Mesenchymal stem cell (in vitro differentiated cells and primary cell): ENCODE results near the gene MYADM.

Experiments used
- DNase-seq: peaks from one replicate; pipeline ENCODE4 v3.0.0-alpha.2; 2013
- H2AFZ ChIP-seq: one replicate; pipeline ENCODE4 v1.6.1; 2013; ENCODE audit warnings: low read depth, mild to moderate bottlenecking, control low read depth, inconsistent platforms, low read length, moderate library complexity
- H2AK5ac ChIP-seq: 2 replicates; pipeline ENCODE4 v1.6.1; 2013; ENCODE audit warnings: low read length, moderate library complexity, mild to moderate bottlenecking, inconsistent platforms; ENCODE audit not compliant: severe bottlenecking
- H2BK120ac ChIP-seq: one replicate; pipeline ENCODE4 v1.6.1; 2013; ENCODE audit warnings: low read depth, mild to moderate bottlenecking, inconsistent platforms, low read length, moderate library complexity
- H2BK12ac ChIP-seq, 2 experiments: one replicate each; pipeline ENCODE4 v1.6.1; 2013; ENCODE audit warnings: inconsistent platforms in 2 of 2, low read length in 2 of 2, mild to moderate bottlenecking in 2 of 2, moderate library complexity in 2 of 2, control low read depth in 1 of 2
- H2BK15ac ChIP-seq: one replicate; pipeline ENCODE4 v1.6.1; 2013; ENCODE audit warnings: mild to moderate bottlenecking, low read depth, inconsistent platforms; ENCODE audit not compliant: poor library complexity, severe bottlenecking
- H2BK5ac ChIP-seq: 2 replicates; pipeline ENCODE4 v1.6.1; 2013; ENCODE audit warnings: low read depth, mild to moderate bottlenecking, low read length, control low read depth, inconsistent platforms; ENCODE audit not compliant: poor library complexity, severe bottlenecking
- H3K14ac ChIP-seq, 2 experiments: one replicate each; pipeline ENCODE4 v1.6.1; 2013; ENCODE audit warnings: inconsistent platforms in 2 of 2, low read length in 2 of 2, control low read depth in 1 of 2, mild to moderate bottlenecking in 1 of 2, moderate library complexity in 1 of 2
- H3K18ac ChIP-seq, 2 experiments: one replicate each; pipeline ENCODE4 v1.6.1; 2013; ENCODE audit warnings: inconsistent platforms in 2 of 2, low read length in 2 of 2, control low read depth in 1 of 2, low read depth in 1 of 2, mild to moderate bottlenecking in 1 of 2
- H3K23ac ChIP-seq, 2 experiments: one replicate each; pipeline ENCODE4 v1.6.1; 2013; ENCODE audit warnings: inconsistent platforms in 2 of 2, low read length in 2 of 2, mild to moderate bottlenecking in 2 of 2, moderate library complexity in 2 of 2, control low read depth in 1 of 2
- H3K27ac ChIP-seq: 2 replicates; pipeline ENCODE4 v1.5.1; 2013; ENCODE audit warnings: mild to moderate bottlenecking, moderate library complexity, low read length, control low read depth, inconsistent platforms; ENCODE audit not compliant: poor library complexity, severe bottlenecking
- H3K27me3 ChIP-seq, 2 experiments: 2 replicates each; pipeline versions ENCODE4 v1.6.1 to v1.7.0; 2013; ENCODE audit warnings: low read length in 2 of 2, mild to moderate bottlenecking in 2 of 2, moderate library complexity in 2 of 2, control low read depth in 1 of 2, inconsistent platforms in 1 of 2; ENCODE audit not compliant: control insufficient read depth in 1 of 2, insufficient read depth in 1 of 2
- H3K36me3 ChIP-seq, 2 experiments: 2 replicates each; pipeline versions ENCODE4 v1.6.1 to v1.7.0; 2013; ENCODE audit warnings: low read length in 2 of 2, control low read depth in 1 of 2, inconsistent platforms in 1 of 2, low read depth in 1 of 2, mild to moderate bottlenecking in 1 of 2; ENCODE audit not compliant: insufficient read depth in 2 of 2, control insufficient read depth in 1 of 2
- H3K4ac ChIP-seq, 2 experiments: one replicate each; pipeline ENCODE4 v1.6.1; 2013; ENCODE audit warnings: inconsistent platforms in 2 of 2, low read length in 2 of 2, mild to moderate bottlenecking in 2 of 2, moderate library complexity in 2 of 2, control low read depth in 1 of 2, low read depth in 1 of 2
- H3K4me1 ChIP-seq: 2 replicates; pipeline ENCODE4 v1.6.1; 2013; ENCODE audit warnings: low read depth, low read length, control low read depth; ENCODE audit not compliant: control insufficient read depth, insufficient read depth
- H3K4me2 ChIP-seq: 2 replicates; pipeline ENCODE4 v1.6.1; 2013; ENCODE audit warnings: low read length, mild to moderate bottlenecking, inconsistent platforms; ENCODE audit not compliant: poor library complexity, severe bottlenecking
- H3K4me3 ChIP-seq, 2 experiments: 2 replicates each; pipeline versions ENCODE4 v1.5.1 to v1.7.0; 2013; ENCODE audit warnings: low read length in 2 of 2, mild to moderate bottlenecking in 2 of 2, control low read depth in 1 of 2, low read depth in 1 of 2; ENCODE audit not compliant: insufficient read depth in 1 of 2
- H3K79me1 ChIP-seq: replicated peaks from 2 replicates; pipeline ENCODE4 v1.6.1; 2013; ENCODE audit warnings: mild to moderate bottlenecking, control low read depth, low read length, inconsistent platforms; ENCODE audit not compliant: poor library complexity, severe bottlenecking
- H3K9ac ChIP-seq: 2 replicates; pipeline ENCODE4 v1.7.0; 2013; ENCODE audit warnings: mild to moderate bottlenecking, low read length, moderate library complexity
- H3K9me3 ChIP-seq: 2 replicates; pipeline ENCODE4 v1.7.0; 2013; ENCODE audit warnings: mild to moderate bottlenecking, low read length; ENCODE audit not compliant: control insufficient read depth
- H4K8ac ChIP-seq: one replicate; pipeline ENCODE4 v1.6.1; 2013; ENCODE audit warnings: inconsistent platforms, mild to moderate bottlenecking, low read length, moderate library complexity
- H4K91ac ChIP-seq: one replicate; pipeline ENCODE4 v1.6.1; 2013; ENCODE audit warnings: mild to moderate bottlenecking, low read length, inconsistent platforms
- WGBS: methylation state at CpG from one replicate; pipeline ENCODE4 v1.1.7; 2013; ENCODE audit warnings: mixed read lengths; 5-methylcytosine and 5-hydroxymethylcytosine counted together

MYADM gene

DNA sequence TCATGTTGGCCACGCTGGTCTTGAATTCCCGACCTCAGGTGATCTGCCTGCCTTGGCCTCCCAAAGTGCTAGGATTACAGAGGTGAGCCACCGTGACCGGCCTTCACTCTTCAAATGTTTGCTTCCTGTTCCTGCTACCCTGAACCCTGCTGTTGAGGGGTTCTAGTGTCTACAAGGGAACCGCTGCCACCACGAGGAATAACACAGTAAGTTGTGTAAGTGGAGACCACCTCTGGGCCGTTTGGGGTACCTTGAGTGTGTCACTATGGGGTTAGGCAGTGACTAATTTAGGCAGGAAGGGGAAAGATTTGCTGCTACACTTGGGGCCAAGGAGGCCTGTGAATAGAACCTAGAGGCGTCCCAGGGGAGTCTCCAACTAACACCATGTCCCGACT, 2.2 kb upstream of the MYADM start:
- Histone ChIP-seq H2BK5ac (no peak overlapping the region), H2AFZ (no peak overlapping the region), H2BK15ac (no peak overlapping the region), H3K14ac (no peak overlapping the region), H4K8ac (peak overlapping the region; percentile 58), H2BK12ac (no peak overlapping the region), H2BK120ac (no peak overlapping the region), H3K23ac (no peak overlapping the region), H3K9me3 (no peaks in the 10 kb centered on the region), H3K9ac (peak overlapping the region; percentile 97), H3K36me3 (peaks cover 0 to 2% of the 10 kb centered on the region in 2 experiments), H3K4ac (no peak overlapping the region), H3K18ac (peak overlapping the region; percentile 75 to 95), H3K79me1 (peaks cover 2% of the 10 kb centered on the region), H3K27ac (no peak overlapping the region), H3K27me3 (no peaks in the 10 kb centered on the region), H3K4me3 (peak overlapping the region in 1 of 2 experiments; percentile 78), H2AK5ac (no peak overlapping the region), H3K4me2 (no peak overlapping the region), H4K91ac (no peak overlapping the region), H3K4me1 (peaks cover 20% of the 10 kb centered on the region)
- DNase-seq = peak; percentile 18
- WGBS = 79% methylated on average over 9 of the region's 9 CpGs

DNA sequence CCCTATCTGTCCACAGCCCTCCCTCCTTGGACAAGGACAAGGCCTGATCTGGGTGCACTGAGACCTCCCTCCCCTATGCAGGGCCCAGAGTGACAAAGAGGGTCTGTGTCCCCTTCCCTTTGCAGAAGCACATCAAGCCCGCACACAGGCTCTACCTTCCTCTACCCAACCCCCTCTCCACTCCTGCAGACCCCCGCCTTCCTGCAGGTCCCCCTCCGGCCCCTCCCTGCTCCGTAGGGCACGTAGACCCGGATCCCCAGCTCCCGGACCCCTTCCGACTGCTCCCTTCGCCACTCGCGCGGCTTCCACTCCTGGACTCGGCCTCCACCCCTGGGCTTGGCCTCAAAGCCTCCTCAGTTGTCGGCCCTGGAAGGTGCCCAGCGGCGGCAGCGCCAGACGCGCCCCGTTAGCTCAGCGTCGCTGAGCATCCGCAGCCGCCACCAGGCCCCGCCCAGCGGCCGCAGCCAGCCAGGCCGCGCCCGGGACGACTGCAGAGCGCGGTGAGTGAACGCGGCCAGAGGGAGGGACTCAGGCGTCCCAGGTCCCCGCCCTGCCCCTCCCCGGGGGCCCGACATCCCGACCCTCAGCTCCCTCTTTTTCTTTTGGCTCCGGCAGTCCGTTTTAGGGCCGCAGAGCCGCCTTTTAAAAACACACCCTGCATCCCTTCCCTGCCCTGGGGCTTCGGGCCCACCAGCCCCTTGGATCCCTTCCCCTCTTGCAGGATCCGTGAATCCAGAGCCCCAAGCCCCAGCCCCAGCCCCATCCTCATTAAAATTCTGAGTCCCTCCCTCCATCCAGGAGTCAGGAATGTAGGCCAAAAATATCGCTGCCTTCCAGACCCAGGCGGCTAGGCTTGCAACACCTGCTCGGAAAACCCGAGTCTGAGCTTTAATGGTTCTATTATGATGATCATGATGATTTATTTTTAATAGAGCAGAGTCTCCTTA, 1.5 kb upstream of the MYADM start:
- H3K9me3 ChIP-seq = no peaks in the 10 kb centered on the region
- peak overlapping the region; percentile 29 for H2BK15ac ChIP-seq
- no peaks in the 10 kb centered on the region for H3K27me3 ChIP-seq
- H3K4me2 ChIP-seq = peak overlapping the region; percentile 87
- peaks cover 2% of the 10 kb centered on the region for H3K79me1 ChIP-seq
- no peak overlapping the region for H2AK5ac ChIP-seq
- peak; percentile 79 for DNase-seq
- H3K4ac ChIP-seq = peak overlapping the region in 1 of 2 experiments; percentile 43
- H3K18ac ChIP-seq = peak overlapping the region; percentile 95
- H3K27ac ChIP-seq = peak overlapping the region; percentile 30
- peaks cover 2% of the 10 kb centered on the region in 2 experiments for H3K36me3 ChIP-seq
- peak overlapping the region; percentile 78 for H4K91ac ChIP-seq
- H4K8ac ChIP-seq = peak overlapping the region; percentile 58
- H2AFZ ChIP-seq = peak overlapping the region; percentile 21
- H2BK5ac ChIP-seq = no peak overlapping the region
- H2BK120ac ChIP-seq = peak overlapping the region; percentile 84
- no peak overlapping the region for H3K14ac ChIP-seq
- peak overlapping the region; percentile 97 for H3K9ac ChIP-seq
- peaks cover 20% of the 10 kb centered on the region for H3K4me1 ChIP-seq
- H3K23ac ChIP-seq = peak overlapping the region in 1 of 2 experiments; percentile 51
- peak overlapping the region in 1 of 2 experiments; percentile 80 for H2BK12ac ChIP-seq
- peak overlapping the region; percentile 59 to 78 for H3K4me3 ChIP-seq
- 4% methylated on average over 47 of the region's 50 CpGs for WGBS

DNA sequence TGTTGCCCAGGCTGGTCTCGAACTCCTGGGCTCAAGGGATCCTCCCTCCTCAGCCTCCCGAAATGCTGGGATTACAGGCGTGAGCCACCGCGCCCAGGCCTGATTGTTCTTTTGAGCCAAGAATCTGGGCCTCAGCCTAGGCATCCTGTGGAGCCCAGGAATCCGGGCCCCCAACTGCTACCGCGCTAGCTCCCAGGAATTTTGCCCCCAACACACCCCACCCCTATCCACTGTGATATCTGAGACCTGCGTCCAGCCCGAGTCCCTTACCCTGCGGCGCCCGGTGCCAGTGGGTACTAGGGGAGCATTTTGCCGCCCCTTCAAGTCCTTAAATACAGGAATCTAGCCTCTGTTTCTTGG, 838 bp upstream of the MYADM start:
- no peaks in the 10 kb centered on the region for H3K27me3 ChIP-seq

More for the DNA sequence above, 838 bp upstream of the MYADM start:
- H3K18ac ChIP-seq = peak overlapping the region; percentile 92 to 95
- H3K4me3 ChIP-seq = peak overlapping the region; percentile 50 to 78
- peak overlapping the region; percentile 63 to 88 for H2BK12ac ChIP-seq
- peak overlapping the region; percentile 78 for H2BK5ac ChIP-seq
- H3K4ac ChIP-seq = peak overlapping the region; percentile 51 to 96
- no peak overlapping the region for H3K14ac ChIP-seq
- no peaks in the 10 kb centered on the region for H3K9me3 ChIP-seq
- WGBS = 21% methylated on average over 14 of the region's 14 CpGs
- peaks cover 5% of the 10 kb centered on the region for H3K79me1 ChIP-seq
- H3K4me1 ChIP-seq = peaks cover 20% of the 10 kb centered on the region
- peak overlapping the region; percentile 44 for H2BK15ac ChIP-seq
- peak overlapping the region; percentile 69 for H4K8ac ChIP-seq
- peak overlapping the region; percentile 84 for H2BK120ac ChIP-seq
- H3K36me3 ChIP-seq = peaks cover 2 to 4% of the 10 kb centered on the region in 2 experiments
- peak overlapping the region; percentile 67 for H2AK5ac ChIP-seq
- H3K4me2 ChIP-seq = peak overlapping the region; percentile 87
- H4K91ac ChIP-seq = peak overlapping the region; percentile 46
- peak overlapping the region; percentile 82 for H3K27ac ChIP-seq
- H3K23ac ChIP-seq = peak overlapping the region in 1 of 2 experiments; percentile 53
- no peak for DNase-seq
- peak overlapping the region; percentile 97 for H3K9ac ChIP-seq
- peak overlapping the region; percentile 62 for H2AFZ ChIP-seq
